Stimulated activated CD8-positive, alpha-beta memory T cell treated with anti-CD3 and anti-CD28 coated beads, Interleukin-2, amount 100 ng/mL, for 1 hour (primary cell): ENCODE measurements around the gene AFAP1.
A peak's percentile ranks its signal among the peaks of the same experiment; 100 is the strongest.

Experiments
- DNase-seq, 2 donors: peaks; one replicate each; pipeline ENCODE4 v3.0.0-alpha.2; 2020; ENCODE audit warnings: low read depth in 2 of 2

Gene AFAP1

GRCh38 chr4:7737752-7738457 is 201.8 kb downstream of the AFAP1 start:
- no peak for DNase-seq

- no peak for DNase-seq
Measured at GRCh38 chr4:7737268-7737645, 202.4 kb downstream of the AFAP1 start.

DNA sequence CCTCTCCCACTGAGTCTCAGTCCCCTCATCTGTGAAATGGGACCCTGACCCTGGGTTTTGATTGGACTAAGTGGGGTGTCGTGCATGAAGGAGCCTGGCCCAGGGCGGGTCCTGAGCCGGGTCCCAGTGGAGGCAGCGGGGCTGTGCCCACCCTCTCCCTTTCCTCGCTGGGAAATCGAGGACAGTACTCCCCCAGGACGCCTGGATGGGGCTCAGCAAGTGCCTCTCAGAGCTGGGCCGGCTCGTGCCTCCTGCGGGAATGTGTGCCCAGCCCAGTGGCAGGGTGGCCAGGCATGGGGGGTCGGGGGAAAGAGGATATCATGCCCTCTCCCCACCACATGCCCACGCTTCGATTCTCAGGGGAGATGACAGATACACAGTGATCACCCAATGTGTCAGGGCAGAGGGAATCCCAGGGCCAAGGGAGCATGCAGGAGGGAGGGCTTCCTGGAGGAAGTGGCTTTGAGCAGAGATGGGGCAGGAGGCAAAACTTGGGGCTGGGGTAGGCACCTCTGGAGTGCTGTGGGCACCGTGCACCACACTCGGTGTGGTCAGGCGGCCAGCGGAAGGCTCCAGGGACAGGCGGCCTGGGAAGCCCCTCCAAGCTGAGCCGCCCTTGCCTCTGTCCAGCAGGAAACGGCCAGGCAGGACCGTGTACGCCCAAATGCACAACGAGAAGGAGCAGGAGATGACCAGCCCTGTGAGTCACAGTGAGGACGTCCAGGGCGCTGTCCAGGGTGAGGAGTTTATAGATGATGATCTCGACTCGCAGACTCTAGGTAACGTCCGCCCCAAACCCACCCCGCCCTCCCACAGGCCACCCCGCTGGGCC is 203.0 kb downstream of the AFAP1 start:
- no peak for DNase-seq

DNA sequence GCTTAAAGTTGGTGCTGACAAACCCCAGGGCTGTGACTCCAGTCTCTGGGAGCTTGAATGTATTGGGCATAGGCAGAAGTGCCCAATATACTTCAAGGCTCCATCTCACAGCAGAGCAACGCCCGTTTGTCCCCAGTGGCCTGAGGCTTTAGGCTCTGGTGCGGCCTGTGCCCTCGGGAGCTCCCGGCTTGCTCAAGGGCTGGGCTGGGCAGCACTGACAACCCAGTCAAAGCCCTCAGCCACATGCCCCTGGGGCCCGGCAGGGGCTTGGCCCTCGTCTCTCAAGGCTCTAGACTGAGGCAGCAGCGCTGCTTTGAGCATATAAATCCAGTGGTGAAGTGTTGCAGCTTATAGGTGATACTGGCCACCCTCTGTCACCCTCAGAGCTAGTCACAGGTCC is 203.7 kb downstream of the AFAP1 start:
- DNase-seq, result no peak

DNA sequence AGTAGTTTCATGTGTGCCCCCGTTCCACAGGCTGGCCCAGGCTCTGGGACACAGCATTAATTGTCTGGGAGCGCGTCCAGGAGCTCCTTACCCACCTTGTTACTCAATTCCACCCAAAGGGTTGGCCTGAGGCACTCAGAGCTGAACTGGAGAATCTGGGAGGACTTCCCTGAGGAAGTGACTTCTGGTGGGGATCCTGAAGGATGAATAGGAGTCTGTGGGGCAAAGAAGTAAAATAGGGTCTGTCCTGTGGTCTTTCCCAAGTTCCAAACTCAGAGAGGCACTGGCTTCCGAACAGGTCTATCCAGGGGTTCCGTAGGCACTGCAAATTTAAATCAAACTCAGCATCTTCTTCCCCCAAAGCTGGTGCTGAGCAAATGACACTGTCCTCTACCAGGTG is 204.3 kb downstream of the AFAP1 start:
- no peak for DNase-seq

- no peak for DNase-seq
Measured at GRCh38 chr4:7734651-7735260, 204.9 kb downstream of the AFAP1 start.

DNA sequence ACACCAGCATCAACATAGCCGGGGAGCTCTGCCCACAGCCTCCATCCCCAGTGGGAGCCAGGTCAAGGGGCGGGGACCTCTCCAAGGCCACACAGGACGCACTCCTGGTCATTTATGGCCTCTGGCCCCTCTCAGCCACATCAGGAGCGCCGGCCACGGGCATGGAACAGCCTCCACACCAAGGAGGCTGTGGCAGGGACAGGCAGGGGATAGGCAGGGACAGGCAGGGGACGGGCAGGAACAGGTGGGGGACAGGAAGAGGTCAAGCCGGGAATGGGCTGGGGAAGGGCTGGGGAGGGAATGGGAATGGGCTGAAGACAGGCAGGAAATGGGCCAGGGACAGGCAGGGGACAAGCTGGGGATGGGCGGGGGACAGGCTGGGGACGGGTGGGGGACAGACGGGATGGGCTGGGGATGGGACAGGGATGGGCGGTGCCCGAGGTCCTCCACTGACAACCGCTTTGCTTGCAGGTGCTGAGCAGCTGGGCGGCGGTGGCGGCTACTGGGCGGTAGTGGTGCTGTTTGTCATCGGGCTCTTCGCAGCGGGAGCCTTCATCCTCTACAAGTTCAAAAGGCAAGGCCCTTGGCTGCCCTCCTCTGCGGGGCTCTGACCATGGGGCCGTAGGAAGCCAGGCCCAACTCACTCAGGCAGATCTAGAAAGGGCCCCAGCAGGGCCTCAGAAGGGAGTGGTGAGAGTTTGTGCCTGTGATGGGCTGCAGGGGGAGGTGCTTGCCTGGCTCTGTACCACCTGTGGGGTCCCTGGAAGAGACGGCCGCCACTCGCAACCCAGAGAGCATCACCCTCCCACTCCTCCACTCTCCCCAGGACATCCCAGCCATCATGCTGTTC is 205.6 kb downstream of the AFAP1 start:
- DNase-seq, result no peak

DNA sequence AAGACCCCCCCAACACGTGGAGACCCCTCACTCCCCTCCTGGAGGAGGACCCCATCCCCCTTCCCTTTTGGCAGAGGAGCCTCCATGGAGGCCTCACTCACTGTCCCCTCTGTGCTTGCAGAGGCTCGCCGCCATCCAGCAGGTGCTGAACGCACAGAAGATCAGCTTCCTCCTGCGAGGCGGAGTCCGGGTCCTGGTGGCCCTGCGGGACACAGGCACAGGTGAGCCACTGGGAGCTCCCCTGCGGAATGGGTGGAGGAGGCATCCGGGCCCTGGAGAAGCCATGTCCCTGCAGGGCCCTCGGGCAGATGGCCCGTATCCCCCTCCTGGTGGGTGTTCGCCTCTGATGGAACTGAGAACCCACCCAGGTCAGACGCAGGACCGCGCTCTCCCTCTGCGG is 206.5 kb downstream of the AFAP1 start:
- DNase-seq, result no peak

DNA sequence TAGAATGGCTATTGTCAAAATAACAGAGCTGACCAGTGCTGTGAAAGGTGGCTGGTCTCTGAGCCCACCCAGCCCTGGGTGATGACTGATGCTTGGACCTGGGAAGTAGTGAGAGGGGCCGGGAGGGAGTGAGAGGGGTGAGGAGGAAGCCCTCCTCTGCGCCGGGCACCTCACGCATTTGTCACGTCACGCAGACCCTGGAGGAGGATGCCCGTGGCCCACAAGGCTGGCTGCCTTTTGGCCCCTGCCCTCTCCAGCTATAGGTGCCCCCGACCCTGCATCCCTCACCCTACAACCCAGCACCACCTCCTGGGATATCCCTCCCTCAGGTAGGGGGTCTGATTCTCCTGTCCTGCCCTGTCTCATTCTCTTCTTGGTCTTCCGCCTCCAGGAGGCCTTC is 207.4 kb downstream of the AFAP1 start:
- no peak for DNase-seq

- DNase-seq, result no peak
Measured at GRCh38 chr4:7731437-7731836, 208.2 kb downstream of the AFAP1 start.

DNA sequence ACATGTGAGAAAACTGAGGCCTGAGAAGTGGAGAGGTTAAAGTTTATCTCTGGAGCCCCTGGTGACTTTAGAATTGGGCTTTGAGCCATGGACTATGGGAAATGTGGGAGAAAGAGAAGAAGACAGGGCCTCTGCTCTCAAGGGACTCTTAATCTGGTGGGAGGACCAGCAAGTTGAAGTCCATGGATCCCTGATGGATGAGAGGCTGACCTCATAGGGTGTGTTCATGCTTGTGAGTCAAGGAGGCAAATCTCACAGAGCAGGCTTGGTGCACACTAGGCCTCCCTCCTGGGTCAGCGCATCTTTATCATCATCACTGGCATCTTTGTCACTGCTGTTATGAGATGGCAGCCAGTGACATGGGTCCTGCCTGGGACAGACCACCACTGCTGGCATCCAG is 211.9 kb downstream of the AFAP1 start:
- DNase-seq, result no peak

DNA sequence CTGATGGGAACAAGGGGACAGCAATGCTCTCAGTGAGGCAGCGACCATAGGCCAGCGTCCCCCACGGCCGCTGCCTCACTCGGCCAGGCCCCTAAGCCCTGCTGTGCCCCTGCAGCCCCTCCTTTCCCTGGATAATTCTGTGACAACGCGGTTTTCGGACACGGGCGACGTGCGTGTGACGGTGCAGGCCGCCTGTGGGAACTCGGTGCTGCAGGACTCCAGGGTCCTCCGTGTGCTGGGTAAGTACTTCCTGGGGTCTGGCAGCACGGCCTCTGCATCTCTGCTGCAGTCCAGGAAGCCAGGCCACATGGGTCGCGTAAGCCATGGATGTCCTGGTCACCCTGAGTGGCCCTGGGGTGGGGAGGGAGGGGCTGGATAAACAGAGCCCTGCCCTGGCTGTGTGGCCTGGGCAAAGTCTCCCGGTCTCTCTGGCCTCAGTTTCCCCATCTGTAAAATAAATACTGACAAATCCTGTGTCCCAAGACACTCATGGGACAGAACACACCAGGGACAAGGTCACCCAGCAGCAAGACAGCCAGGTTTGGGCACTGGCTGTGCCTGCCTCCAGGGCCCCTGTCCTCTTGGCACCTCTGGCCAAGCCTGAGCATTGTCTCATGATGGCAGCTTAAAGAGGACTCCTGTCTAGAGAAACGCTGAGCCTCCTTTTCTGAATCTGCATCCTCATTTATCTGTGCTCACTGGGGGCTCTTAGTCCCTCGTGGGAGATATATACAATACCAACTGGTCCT is 212.8 kb downstream of the AFAP1 start:
- DNase-seq, result no peak

- no peak for DNase-seq
Measured at GRCh38 chr4:7725951-7726350, 213.7 kb downstream of the AFAP1 start.

- DNase-seq, result no peak
Measured at GRCh38 chr4:7723625-7724024, 216.0 kb downstream of the AFAP1 start.

DNA sequence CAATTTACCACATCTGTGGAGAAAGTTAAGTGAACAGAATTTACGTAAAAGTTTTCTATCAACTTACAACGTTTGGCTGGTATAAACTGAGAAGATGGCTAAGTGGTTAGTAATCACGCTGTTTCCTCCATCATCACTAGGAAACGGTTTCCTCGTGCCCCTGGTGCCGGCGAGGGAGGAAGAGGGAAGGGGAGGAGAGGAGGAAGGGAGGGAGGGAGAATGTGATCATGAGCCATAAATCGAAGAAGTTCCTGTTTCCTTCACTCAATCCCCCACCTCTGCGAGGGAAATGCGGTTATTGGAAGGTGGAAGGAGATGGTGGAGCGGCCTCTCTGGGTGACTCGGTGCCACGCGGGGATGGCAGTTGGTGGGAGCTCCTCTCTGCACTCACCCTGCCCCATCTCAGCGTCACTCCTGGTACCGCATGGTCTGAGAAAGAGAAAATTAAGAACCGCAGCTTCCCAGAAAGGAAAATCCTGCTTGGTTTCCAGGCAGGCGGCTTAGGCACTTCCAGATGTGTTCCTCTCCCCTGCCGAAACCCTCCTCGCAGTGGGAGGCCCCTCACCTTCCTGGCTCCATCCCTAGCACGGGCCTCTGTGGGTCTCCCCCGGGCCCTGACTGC is 216.8 kb downstream of the AFAP1 start:
- DNase-seq, result no peak

DNA sequence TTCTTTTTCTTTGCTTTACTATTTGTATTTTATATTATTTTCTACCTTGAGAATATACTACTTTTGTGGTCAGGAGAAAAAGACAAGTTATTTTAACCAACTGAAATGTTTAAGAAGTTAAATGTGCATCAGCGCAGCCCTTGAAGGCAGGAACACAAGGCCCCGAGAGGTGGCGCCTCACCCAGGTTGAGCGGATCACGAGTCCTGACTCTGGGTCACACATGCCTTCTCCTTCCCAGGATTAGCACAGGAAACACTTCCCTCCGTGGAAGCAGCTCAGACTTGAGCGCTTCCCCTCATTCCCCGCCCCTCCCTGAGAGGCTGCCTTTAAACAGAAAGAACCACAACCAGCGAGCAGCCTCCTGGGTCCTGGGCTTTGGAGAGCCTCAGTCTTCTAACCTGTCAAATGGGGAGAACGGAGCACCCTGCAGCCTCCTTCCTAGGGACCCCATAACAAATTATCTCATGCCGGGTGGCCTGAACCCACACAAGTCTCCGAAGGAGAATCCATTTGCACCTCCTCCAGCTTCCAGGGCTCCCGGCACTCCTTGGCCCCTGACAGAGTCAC is 217.6 kb downstream of the AFAP1 start:
- DNase-seq, result no peak

DNA sequence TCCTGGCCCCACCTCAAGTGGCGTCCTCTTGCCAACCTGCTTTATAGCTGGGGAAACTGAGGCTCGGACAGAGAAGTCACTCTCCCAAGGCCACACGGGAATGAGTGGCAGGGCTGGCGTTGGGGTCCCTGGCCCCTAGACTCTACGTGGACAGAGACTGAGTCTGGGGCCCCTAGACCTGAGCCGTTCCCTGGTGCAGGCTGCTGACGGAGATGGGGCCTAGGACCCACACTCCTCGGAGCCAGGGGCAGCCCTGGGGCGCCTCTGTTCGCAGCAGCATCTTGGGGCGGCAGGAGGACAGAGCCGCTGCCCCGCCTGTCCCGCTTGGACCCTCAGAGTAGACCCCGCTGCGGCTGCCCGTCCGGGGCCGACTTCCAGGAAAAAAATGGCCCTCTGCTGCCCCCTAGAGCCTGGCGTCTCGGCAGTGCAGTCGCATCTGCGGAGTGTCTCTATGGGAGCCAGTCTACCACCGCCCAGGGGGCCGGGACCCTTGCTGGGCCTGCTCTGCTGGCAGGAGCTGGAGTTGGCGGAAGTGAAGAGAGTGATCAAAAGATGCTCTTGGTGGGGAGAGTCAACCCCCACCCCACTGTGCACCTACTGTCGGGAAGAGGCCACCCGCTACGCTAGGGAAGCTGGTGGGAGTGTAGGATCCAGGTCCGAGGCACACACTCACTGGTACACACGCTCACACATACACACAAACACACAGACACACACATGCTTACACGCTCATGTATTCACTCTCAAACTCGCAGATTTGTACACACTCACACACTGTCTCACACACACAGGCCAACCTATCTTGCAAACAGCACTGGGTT is 220.1 kb downstream of the AFAP1 start:
- DNase-seq, result peak; percentile 16 to 21

- DNase-seq, result no peak
Measured at GRCh38 chr4:7717946-7718490, 221.6 kb downstream of the AFAP1 start.

- no peak for DNase-seq
Measured at GRCh38 chr4:7717161-7717560, 222.5 kb downstream of the AFAP1 start.
